PC-3 (cell line): ENCODE data around the gene PRELID1. TPM values are rescaled to one million over a fixed set of nuclear protein-coding genes. Genes with fewer than 3 reads are reported as not detected.

Source experiments
- ATAC-seq: fragments of 200-7000 bp; cut with Tn5 transposase; 2 replicates; pipeline ENCODE4 v1.9.1; 2020; ENCODE audit warnings: mild to moderate bottlenecking, moderate library complexity
- BruUV-seq: library from RNA; stranded (reverse); fragments of 400-500 nt; replicated peaks from 2 replicates; lab custom pipeline; 2021; lab: Mats Ljungman, UMichigan
- CTCF ChIA-PET: fragments of 300-600 bp; sonication (Branson Sonifier 250); formaldehyde crosslinking; loops from one replicate; lab custom pipeline; 2022; ENCODE audit warnings: antibody characterized with exemption; lab: Charles Lee
- POLR2A ChIA-PET: fragments of 300-600 bp; sonication (Branson Sonifier 250); formaldehyde crosslinking; loops from one replicate; lab custom pipeline; 2022; ENCODE audit warnings: antibody characterized with exemption; ENCODE audit not compliant: unreplicated experiment; lab: Charles Lee
- DNase-seq: peaks from one replicate; pipeline ENCODE4 v3.0.0-alpha.2; 2015
- H2AFZ ChIP-seq: fragments of 300-600 bp; sonication (generic); 2 replicates; pipeline ENCODE4 v1.6.0; 2016; ENCODE audit warnings: antibody characterized with exemption, low read length
- H3F3A ChIP-seq: fragments of 300-600 bp; sonication (generic); one replicate; pipeline ENCODE4 v1.6.0; 2017; ENCODE audit warnings: antibody characterized with exemption, low read length, control low read depth, mild to moderate bottlenecking; ENCODE audit not compliant: unreplicated experiment
- H3K27ac ChIP-seq: fragments of 300-600 bp; sonication (generic); 2 replicates; pipeline ENCODE4 v1.5.1; 2016; ENCODE audit warnings: mild to moderate bottlenecking, low read length
- H3K27me3 ChIP-seq: fragments of 300-600 bp; sonication (generic); 2 replicates; pipeline ENCODE4 v1.6.1; 2016; ENCODE audit warnings: low read length, mixed read lengths
- H3K36me3 ChIP-seq: fragments of 300-600 bp; sonication (generic); 2 replicates; pipeline ENCODE4 v1.6.1; 2016; ENCODE audit warnings: low read depth, mixed run types, low read length, mixed read lengths
- H3K4me1 ChIP-seq: fragments of 300-600 bp; sonication (generic); 2 replicates; pipeline ENCODE4 v1.5.1; 2016; ENCODE audit warnings: low read length; ENCODE audit not compliant: insufficient read depth
- H3K4me2 ChIP-seq: fragments of 300-600 bp; sonication (generic); 2 replicates; pipeline ENCODE4 v1.6.0; 2016; ENCODE audit warnings: low read length
- H3K4me3 ChIP-seq: fragments of 300-600 bp; sonication (generic); 2 replicates; pipeline ENCODE4 v1.5.1; 2016; ENCODE audit warnings: mild to moderate bottlenecking, low read length, mixed read lengths
- H3K79me2 ChIP-seq: fragments of 300-600 bp; sonication (generic); 2 replicates; pipeline ENCODE4 v1.6.1; 2017; ENCODE audit warnings: low read length, mixed read lengths
- H3K9ac ChIP-seq: fragments of 300-600 bp; sonication (generic); 2 replicates; pipeline ENCODE4 v1.6.0; 2016; ENCODE audit warnings: mild to moderate bottlenecking, low read length
- H3K9me2 ChIP-seq: fragments of 300-600 bp; sonication (generic); replicated peaks from 2 replicates; pipeline ENCODE4 v1.6.1; 2016; ENCODE audit warnings: mixed run types, low read length, mixed read lengths
- H3K9me3 ChIP-seq: fragments of 300-600 bp; sonication (generic); 2 replicates; pipeline ENCODE4 v1.6.1; 2016; ENCODE audit warnings: low read length, mixed read lengths
- H4K20me1 ChIP-seq: fragments of 300-600 bp; sonication (generic); 2 replicates; pipeline ENCODE4 v1.6.1; 2016; ENCODE audit warnings: low read length, mixed read lengths
- EZH2 ChIP-seq: fragments of 300-600 bp; sonication (generic); IDR thresholded peaks from one replicate; pipeline ENCODE4 v1.6.1; 2017; ENCODE audit warnings: antibody characterized with exemption, mild to moderate bottlenecking, low read length; ENCODE audit not compliant: unreplicated experiment
- EZH2phosphoT487 ChIP-seq: fragments of 300-600 bp; sonication (generic); IDR thresholded peaks from 2 replicates; pipeline ENCODE4 v1.6.1; 2018; ENCODE audit warnings: mild to moderate bottlenecking, antibody characterized with exemption, low read length, borderline replicate concordance
- intact Hi-C: fragments of 100-400 bp; cut with micrococcal nuclease; formaldehyde crosslinking; loops from 2 replicates; pipeline ENCODE4 v1.9.0; 2023
- total RNA-seq: library from RNA; depleted of rRNA; stranded (reverse); fragments of >200 nt; gene quantifications from 2 replicates; pipeline ENCODE4 v1.2.3, GENCODE V29; 2014
- TF ChIP-seq, protein P1 (sequence below): fragments of 300-600 bp; sonication (generic); conservative IDR thresholded peaks from 2 replicates; pipeline ENCODE4 v1.5.1; 2017; ENCODE audit warnings: antibody characterized with exemption, low read depth, mild to moderate bottlenecking, low read length

PRELID1 gene
- total RNA-seq, 1 experiment from 2014 or later = 505 TPM

DNA sequence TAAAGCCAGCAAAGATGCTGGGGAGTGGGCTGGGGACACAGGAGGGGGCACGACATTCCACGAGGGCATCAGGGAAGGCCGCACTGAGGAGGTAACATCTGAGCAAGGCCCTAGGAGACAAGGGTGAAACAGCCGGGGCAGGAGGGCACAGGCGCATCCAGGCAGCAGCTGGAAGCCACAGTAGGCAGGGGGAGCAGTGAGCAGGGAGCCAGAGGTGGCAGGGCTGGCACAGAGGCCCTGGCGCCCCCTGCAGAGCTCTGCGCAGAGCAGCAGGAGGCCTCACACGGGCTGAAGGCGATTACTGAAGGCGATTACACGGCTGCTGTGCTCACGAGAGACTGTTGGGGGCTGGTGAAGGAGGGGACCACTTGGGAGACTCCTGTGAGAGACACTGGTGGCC, 32.5 kb downstream of the PRELID1 start:
- 0 out of 2 replicates have a peak, but pooled peaks cover 4% of the 10 kb centered on the region for H4K20me1 ChIP-seq
- no peaks in the 10 kb centered on the region for H3K27me3 ChIP-seq
- no peak overlapping the region for H2AFZ ChIP-seq
- H3F3A ChIP-seq = no peaks in the 10 kb centered on the region
- ChIA-PET POLR2A (no interaction called here), CTCF (interaction anchor here (0.6 kb wide), 1 partner anchor 12 kb away, joined by 4 read pairs; no protein-coding TSS in a partner anchor)
- no peak overlapping the region for H3K27ac ChIP-seq
- intact Hi-C loops = loop anchor here (1.0 kb wide), 1 partner anchor 18 kb away; no protein-coding TSS in a partner anchor
- peaks cover 16% of the 10 kb centered on the region; the same call in 1 of the 2 replicates for H3K36me3 ChIP-seq
- no peak overlapping the region for H3K9ac ChIP-seq
- no peak overlapping the region for H3K4me2 ChIP-seq
- H3K4me3 ChIP-seq = no peak overlapping the region
- no TSS peak for BruUV-seq
- TF ChIP-seq EZH2 = no peak
- TF ChIP-seq EZH2phosphoT487 = no peak
- TF ChIP-seq, protein P1, sequence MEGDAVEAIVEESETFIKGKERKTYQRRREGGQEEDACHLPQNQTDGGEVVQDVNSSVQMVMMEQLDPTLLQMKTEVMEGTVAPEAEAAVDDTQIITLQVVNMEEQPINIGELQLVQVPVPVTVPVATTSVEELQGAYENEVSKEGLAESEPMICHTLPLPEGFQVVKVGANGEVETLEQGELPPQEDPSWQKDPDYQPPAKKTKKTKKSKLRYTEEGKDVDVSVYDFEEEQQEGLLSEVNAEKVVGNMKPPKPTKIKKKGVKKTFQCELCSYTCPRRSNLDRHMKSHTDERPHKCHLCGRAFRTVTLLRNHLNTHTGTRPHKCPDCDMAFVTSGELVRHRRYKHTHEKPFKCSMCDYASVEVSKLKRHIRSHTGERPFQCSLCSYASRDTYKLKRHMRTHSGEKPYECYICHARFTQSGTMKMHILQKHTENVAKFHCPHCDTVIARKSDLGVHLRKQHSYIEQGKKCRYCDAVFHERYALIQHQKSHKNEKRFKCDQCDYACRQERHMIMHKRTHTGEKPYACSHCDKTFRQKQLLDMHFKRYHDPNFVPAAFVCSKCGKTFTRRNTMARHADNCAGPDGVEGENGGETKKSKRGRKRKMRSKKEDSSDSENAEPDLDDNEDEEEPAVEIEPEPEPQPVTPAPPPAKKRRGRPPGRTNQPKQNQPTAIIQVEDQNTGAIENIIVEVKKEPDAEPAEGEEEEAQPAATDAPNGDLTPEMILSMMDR = peak; percentile 84
- H3K4me1 ChIP-seq = no peaks in the 10 kb centered on the region
- DNase-seq (peak; percentile 53), ATAC-seq (peak; percentile 84)
- no peaks in the 10 kb centered on the region for H3K9me3 ChIP-seq
- peaks cover 18% of the 10 kb centered on the region for H3K79me2 ChIP-seq
- H3K9me2 ChIP-seq = no peaks in the 10 kb centered on the region

DNA sequence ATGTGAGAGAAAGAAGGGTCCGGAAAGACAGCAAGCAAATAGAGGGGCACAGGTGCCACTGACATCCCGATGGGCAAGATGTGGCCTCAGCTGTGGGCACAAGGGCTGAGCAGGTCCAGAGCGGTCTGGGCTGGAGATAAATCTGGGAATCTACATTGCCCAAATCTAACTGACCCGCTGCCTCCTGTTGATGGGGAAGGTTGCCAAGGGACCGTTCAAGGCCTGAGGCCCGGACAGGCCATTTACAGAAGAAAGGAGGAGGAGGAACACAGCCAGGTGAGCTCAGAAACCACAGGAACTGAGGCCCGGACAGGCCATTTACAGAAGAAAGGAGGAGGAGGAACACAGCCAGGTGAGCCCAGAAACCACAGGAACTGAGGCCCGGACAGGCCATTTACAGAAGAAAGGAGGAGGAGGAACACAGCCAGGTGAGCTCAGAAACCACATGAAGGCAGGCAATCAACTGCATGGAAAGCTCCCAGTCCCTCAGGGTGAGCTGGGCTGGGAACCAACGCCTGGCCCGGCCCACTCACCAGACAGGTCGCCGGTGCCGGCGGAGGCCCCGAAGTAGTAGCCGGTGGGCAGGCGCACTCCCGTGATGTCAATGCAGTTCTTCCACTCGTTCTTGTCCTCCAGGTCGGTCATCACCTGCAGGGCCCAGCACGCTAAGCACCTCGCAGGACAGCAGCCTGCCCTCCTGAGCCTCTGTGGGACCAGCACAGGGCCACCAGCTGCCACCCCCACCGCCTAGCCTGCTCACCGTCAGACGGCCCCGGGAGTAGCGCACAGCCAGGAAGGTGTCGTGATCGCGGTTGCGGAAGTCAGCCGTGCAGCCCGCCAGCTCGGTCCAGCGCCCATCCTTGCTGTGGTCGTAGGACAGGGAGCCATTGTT, 33.2 kb downstream of the PRELID1 start:
- no peaks in the 10 kb centered on the region for H3F3A ChIP-seq
- CTCF ChIA-PET = no interaction called here
- H3K27ac ChIP-seq = no peak overlapping the region
- no peaks in the 10 kb centered on the region for H3K9me2 ChIP-seq
- TF ChIP-seq, protein P1 = no peak
- POLR2A ChIA-PET = no interaction called here
- no peaks in the 10 kb centered on the region for H3K27me3 ChIP-seq
- ATAC-seq = no peak
- peaks cover 21% of the 10 kb centered on the region; the same call in 1 of the 2 replicates for H3K36me3 ChIP-seq
- no peaks in the 10 kb centered on the region for H3K4me1 ChIP-seq
- H4K20me1 ChIP-seq = 0 out of 2 replicates have a peak, but pooled peaks cover 4% of the 10 kb centered on the region
- no peak overlapping the region for H3K9ac ChIP-seq
- DNase-seq = no peak
- H3K9me3 ChIP-seq = no peaks in the 10 kb centered on the region
- H3K4me2 ChIP-seq = no peak overlapping the region
- peaks cover 25% of the 10 kb centered on the region for H3K79me2 ChIP-seq
- no peak overlapping the region for H2AFZ ChIP-seq
- no TSS peak for BruUV-seq
- intact Hi-C loops = loop anchor here (1.0 kb wide), 1 partner anchor 19 kb away; no protein-coding TSS in a partner anchor
- H3K4me3 ChIP-seq = no peak overlapping the region
